K562 (cell line): ENCODE measurements around the gene NDUFV3.

Experiments
- HDGF ChIP-seq: fragments of 450-650 bp; IDR thresholded peaks from 2 replicates; pipeline ENCODE4 v1.6.1; 2016
- MAZ ChIP-seq, 2 experiments: fragments of 450-650 bp in 1 of 2; sonication (generic) in 1 of 2; formaldehyde crosslinking; IDR thresholded peaks in 1 of 2; conservative IDR thresholded peaks in 1 of 2; 2 replicates each; pipeline versions ENCODE4 v1.4.0 to v1.5.0; 2020; ENCODE audit warnings: mild to moderate bottlenecking in 1 of 2, missing genetic modification reagents in 1 of 2
- MTF1 ChIP-seq: fragments of 250-450 bp; sonication (Bioruptor Pico); IDR thresholded peaks from 2 replicates; pipeline ENCODE4 v1.9.0; 2021; ENCODE audit warnings: moderate library complexity, mild to moderate bottlenecking, inconsistent platforms, borderline replicate concordance
- NFYB ChIP-seq: IDR thresholded peaks from 2 replicates; pipeline ENCODE4 v1.6.1; 2011; ENCODE audit warnings: mild to moderate bottlenecking, moderate library complexity; ENCODE audit not compliant: insufficient read length; ENCODE audit errors: extremely low read depth
- NR2C2 ChIP-seq, 2 experiments: fragments of 200-800 bp in 1 of 2; sonication (Bioruptor generic) in 1 of 2; sonication (generic) in 1 of 2; formaldehyde crosslinking in 1 of 2; IDR thresholded peaks; 2 replicates each; pipeline versions ENCODE4 v1.6.1 to v1.8.0; 2016 to 2022; ENCODE audit warnings: mild to moderate bottlenecking in 1 of 2, missing compliant biosample characterization in 1 of 2, missing genetic modification characterization in 1 of 2, missing genetic modification reagents in 1 of 2
- POLR2A ChIP-seq: fragments of 450-650 bp; conservative IDR thresholded peaks from 2 replicates; pipeline ENCODE4 v1.6.1; 2016
- POLR2AphosphoS5 ChIP-seq: IDR thresholded peaks from 2 replicates; pipeline ENCODE4 v1.6.1; 2011; ENCODE audit warnings: mild to moderate bottlenecking, low read depth, low read length, moderate library complexity; ENCODE audit not compliant: control insufficient read depth, insufficient read depth
- RAD51 ChIP-seq: fragments of 450-650 bp; IDR thresholded peaks from 2 replicates; pipeline ENCODE4 v1.7.1; 2016; ENCODE audit warnings: low read depth, mild to moderate bottlenecking, borderline replicate concordance
- ZNF184 ChIP-seq: sonication (generic); formaldehyde crosslinking; IDR thresholded peaks from 2 replicates; pipeline ENCODE4 v1.5.0; 2020; ENCODE audit warnings: missing genetic modification reagents
- ZNF644 ChIP-seq: fragments of 200-800 bp; sonication (Bioruptor generic); IDR thresholded peaks from 2 replicates; pipeline ENCODE4 v1.6.1; 2016; ENCODE audit warnings: low read depth, missing genetic modification characterization, missing compliant biosample characterization
- ZNF766 ChIP-seq: fragments of 200-800 bp; sonication (Bioruptor generic); conservative IDR thresholded peaks from 2 replicates; pipeline ENCODE4 v1.6.1; 2016; ENCODE audit warnings: missing genetic modification characterization, missing compliant biosample characterization
- TF ChIP-seq, protein P1 (sequence below): sonication (generic); formaldehyde crosslinking; IDR thresholded peaks from 2 replicates; pipeline ENCODE4 v1.8.0; 2022; ENCODE audit warnings: mild to moderate bottlenecking, missing genetic modification reagents
- TF ChIP-seq, protein P2 (sequence below), 3 experiments: IDR thresholded peaks in 2 of 3; conservative IDR thresholded peaks in 1 of 3; 2 replicates each; pipeline ENCODE4 v1.5.1; 2011 to 2012; ENCODE audit warnings: low read length in 3 of 3, mild to moderate bottlenecking in 3 of 3, control low read depth in 2 of 3, improper control_type of control experiment in 1 of 3, inconsistent platforms in 1 of 3, low read depth in 1 of 3, mixed read lengths in 1 of 3, moderate library complexity in 1 of 3; ENCODE audit not compliant: insufficient read depth in 2 of 3
- TF ChIP-seq, protein P3 (sequence below): sonication (generic); formaldehyde crosslinking; IDR thresholded peaks from 2 replicates; pipeline ENCODE4 v1.8.1; 2023; ENCODE audit warnings: mild to moderate bottlenecking, missing genetic modification reagents

DNA sequence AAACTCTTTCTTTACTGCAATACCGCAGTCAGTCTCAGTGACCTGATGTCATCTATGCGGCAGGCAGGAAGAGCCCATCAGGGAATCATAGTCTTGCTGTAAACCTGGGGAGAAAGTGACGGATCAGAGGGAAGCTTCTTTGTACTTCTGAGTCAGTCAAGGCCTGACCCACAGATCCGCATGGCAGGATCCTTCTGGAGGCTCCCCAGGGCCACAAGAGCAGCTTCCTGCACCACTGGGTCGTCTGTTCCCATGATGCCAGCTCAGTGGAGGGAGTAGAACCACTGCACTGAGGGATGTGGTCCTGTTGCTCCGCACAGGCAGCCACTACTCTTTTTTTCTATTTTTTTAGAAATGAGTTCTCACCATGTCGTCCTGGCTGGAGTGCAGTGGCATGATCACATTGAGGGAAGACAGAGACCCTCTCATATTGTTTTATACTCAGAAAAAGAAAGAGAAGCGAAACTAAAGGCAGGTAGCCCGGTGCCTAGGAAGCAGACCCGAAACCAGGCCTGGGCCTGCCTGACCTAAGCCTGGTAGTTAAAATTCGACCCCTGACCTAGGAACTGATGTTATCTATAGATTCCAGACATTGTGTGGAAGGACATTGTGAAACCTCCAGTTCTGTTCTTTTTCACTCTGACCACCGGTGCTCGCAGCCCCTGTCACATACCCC is 38.6 kb downstream of the NDUFV3 start:
- TF ChIP-seq, protein P1, sequence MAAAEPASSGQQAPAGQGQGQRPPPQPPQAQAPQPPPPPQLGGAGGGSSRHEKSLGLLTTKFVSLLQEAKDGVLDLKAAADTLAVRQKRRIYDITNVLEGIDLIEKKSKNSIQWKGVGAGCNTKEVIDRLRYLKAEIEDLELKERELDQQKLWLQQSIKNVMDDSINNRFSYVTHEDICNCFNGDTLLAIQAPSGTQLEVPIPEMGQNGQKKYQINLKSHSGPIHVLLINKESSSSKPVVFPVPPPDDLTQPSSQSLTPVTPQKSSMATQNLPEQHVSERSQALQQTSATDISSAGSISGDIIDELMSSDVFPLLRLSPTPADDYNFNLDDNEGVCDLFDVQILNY (CRISPR knock-in tag) = no peak
- TF ChIP-seq NR2C2 (CRISPR knock-in tag; IDR thresholded peaks at IDR 0.05) = no peak
- peak; percentile 76 for TF ChIP-seq NR2C2 (tag; IDR thresholded peaks at IDR 0.05)
- TF ChIP-seq, protein P2, sequence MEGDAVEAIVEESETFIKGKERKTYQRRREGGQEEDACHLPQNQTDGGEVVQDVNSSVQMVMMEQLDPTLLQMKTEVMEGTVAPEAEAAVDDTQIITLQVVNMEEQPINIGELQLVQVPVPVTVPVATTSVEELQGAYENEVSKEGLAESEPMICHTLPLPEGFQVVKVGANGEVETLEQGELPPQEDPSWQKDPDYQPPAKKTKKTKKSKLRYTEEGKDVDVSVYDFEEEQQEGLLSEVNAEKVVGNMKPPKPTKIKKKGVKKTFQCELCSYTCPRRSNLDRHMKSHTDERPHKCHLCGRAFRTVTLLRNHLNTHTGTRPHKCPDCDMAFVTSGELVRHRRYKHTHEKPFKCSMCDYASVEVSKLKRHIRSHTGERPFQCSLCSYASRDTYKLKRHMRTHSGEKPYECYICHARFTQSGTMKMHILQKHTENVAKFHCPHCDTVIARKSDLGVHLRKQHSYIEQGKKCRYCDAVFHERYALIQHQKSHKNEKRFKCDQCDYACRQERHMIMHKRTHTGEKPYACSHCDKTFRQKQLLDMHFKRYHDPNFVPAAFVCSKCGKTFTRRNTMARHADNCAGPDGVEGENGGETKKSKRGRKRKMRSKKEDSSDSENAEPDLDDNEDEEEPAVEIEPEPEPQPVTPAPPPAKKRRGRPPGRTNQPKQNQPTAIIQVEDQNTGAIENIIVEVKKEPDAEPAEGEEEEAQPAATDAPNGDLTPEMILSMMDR (IDR thresholded peaks at IDR 0.05 in 2 of 3, conservative IDR thresholded peaks at IDR 0.05 in 1 of 3; ENCODE audit: insufficient read depth in 2 of 3, low read depth in 1 of 3, low read length in 3 of 3) = no peak
- no peak for TF ChIP-seq POLR2A
- TF ChIP-seq ZNF766 (CRISPR knock-in tag) = no peak
- no peak for TF ChIP-seq POLR2AphosphoS5
- TF ChIP-seq ZNF644 (tag) = no peak
- TF ChIP-seq NFYB = no peak
- TF ChIP-seq, protein P3, sequence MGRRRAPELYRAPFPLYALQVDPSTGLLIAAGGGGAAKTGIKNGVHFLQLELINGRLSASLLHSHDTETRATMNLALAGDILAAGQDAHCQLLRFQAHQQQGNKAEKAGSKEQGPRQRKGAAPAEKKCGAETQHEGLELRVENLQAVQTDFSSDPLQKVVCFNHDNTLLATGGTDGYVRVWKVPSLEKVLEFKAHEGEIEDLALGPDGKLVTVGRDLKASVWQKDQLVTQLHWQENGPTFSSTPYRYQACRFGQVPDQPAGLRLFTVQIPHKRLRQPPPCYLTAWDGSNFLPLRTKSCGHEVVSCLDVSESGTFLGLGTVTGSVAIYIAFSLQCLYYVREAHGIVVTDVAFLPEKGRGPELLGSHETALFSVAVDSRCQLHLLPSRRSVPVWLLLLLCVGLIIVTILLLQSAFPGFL (CRISPR knock-in tag) = no peak
- TF ChIP-seq ZNF184 (CRISPR knock-in tag) = no peak
- no peak for TF ChIP-seq RAD51
- TF ChIP-seq MAZ (CRISPR knock-in tag; conservative IDR thresholded peaks at IDR 0.05 in 1 of 2, IDR thresholded peaks at IDR 0.05 in 1 of 2) = no peak
- TF ChIP-seq HDGF = no peak
- TF ChIP-seq MTF1 (CRISPR knock-in tag) = no peak
